HG03045 (cell line): Measurements from ENCODE around the gene KCNAB1.

ENCODE experiments used
- ATAC-seq: cut with Tn5 transposase; IDR thresholded peaks from one replicate; pipeline ENCODE4 v1.9.1; 2021; ENCODE audit warnings: mild to moderate bottlenecking, moderate library complexity; ENCODE audit not compliant: unreplicated experiment

KCNAB1 gene

GRCh38 chr3:156396851-156397250, 276.5 kb downstream of the KCNAB1 start:
- no peak for ATAC-seq

GRCh38 chr3:156397534-156397933, 277.2 kb downstream of the KCNAB1 start:
- ATAC-seq: no peak

GRCh38 chr3:156400062-156400461, 279.7 kb downstream of the KCNAB1 start:
- no peak for ATAC-seq

GRCh38 chr3:156400735-156401134, 280.4 kb downstream of the KCNAB1 start:
- ATAC-seq: no peak

- ATAC-seq: no peak
Measured at GRCh38 chr3:156404217-156404616, 283.8 kb downstream of the KCNAB1 start.

GRCh38 chr3:156406393-156406792, 286.0 kb downstream of the KCNAB1 start:
- no peak for ATAC-seq

GRCh38 chr3:156407617-156408225, 287.3 kb downstream of the KCNAB1 start:
- no peak for ATAC-seq

- ATAC-seq: no peak
Measured at GRCh38 chr3:156409694-156410093, 289.3 kb downstream of the KCNAB1 start.

GRCh38 chr3:156412600-156412999, 292.2 kb downstream of the KCNAB1 start:
- no peak for ATAC-seq

- no peak for ATAC-seq
Measured at GRCh38 chr3:156413293-156413892, 293.0 kb downstream of the KCNAB1 start.

- ATAC-seq: no peak
Measured at GRCh38 chr3:156416846-156417558, 296.6 kb downstream of the KCNAB1 start.

GRCh38 chr3:156417559-156418132, 297.3 kb downstream of the KCNAB1 start:
- ATAC-seq: no peak

GRCh38 chr3:156418428-156418827, 298.1 kb downstream of the KCNAB1 start:
- no peak for ATAC-seq

- ATAC-seq: no peak
Measured at GRCh38 chr3:156421534-156421933, 301.2 kb downstream of the KCNAB1 start.

GRCh38 chr3:156424758-156425157, 304.4 kb downstream of the KCNAB1 start:
- ATAC-seq: no peak

GRCh38 chr3:156425651-156426050, 305.3 kb downstream of the KCNAB1 start:
- no peak for ATAC-seq

GRCh38 chr3:156429125-156429524, 308.7 kb downstream of the KCNAB1 start:
- no peak for ATAC-seq

GRCh38 chr3:156431334-156432124, 311.2 kb downstream of the KCNAB1 start:
- no peak for ATAC-seq

- no peak for ATAC-seq
Measured at GRCh38 chr3:156432563-156432962, 312.2 kb downstream of the KCNAB1 start.

GRCh38 chr3:156433138-156433537, 312.8 kb downstream of the KCNAB1 start:
- no peak for ATAC-seq

GRCh38 chr3:156433910-156434309, 313.5 kb downstream of the KCNAB1 start:
- no peak for ATAC-seq
